ENCODE results near the gene JARID2.

DNA sequence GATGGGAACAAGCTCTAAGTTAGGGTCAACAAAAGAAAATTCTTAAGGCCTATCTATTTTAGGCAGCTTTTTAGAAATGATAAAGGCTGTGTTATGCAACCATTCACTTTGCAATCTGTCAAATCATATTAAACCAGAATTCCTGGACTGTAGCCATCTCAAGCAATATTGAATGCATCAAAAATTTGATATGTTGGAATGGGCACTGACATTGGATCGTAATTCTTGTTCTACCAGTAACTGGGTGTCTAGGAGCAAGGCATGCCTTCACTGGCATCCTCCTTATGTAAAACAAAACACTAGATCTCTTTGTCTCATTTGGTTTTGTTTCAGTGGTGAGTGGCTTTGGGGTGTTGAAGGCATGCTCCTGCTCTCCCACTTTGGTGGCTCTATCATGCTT is 145.6 kb downstream of the JARID2 start:
- TF ChIP-seq, protein P1, sequence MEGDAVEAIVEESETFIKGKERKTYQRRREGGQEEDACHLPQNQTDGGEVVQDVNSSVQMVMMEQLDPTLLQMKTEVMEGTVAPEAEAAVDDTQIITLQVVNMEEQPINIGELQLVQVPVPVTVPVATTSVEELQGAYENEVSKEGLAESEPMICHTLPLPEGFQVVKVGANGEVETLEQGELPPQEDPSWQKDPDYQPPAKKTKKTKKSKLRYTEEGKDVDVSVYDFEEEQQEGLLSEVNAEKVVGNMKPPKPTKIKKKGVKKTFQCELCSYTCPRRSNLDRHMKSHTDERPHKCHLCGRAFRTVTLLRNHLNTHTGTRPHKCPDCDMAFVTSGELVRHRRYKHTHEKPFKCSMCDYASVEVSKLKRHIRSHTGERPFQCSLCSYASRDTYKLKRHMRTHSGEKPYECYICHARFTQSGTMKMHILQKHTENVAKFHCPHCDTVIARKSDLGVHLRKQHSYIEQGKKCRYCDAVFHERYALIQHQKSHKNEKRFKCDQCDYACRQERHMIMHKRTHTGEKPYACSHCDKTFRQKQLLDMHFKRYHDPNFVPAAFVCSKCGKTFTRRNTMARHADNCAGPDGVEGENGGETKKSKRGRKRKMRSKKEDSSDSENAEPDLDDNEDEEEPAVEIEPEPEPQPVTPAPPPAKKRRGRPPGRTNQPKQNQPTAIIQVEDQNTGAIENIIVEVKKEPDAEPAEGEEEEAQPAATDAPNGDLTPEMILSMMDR (optimal IDR thresholded peaks at IDR 0.05 in 1 of 3, IDR thresholded peaks at IDR 0.05 in 1 of 3, conservative IDR thresholded peaks at IDR 0.05 in 1 of 3; ENCODE audit: extremely low read depth in 1 of 3, insufficient read depth in 2 of 3, low read length in 3 of 3), result no peak
- no peak for TF ChIP-seq EZH2 (IDR thresholded peaks at IDR 0.05; ENCODE audit: low read length)

Data from keratinocyte (primary cell).